CD14-positive monocyte (primary cell): Measurements from ENCODE around the gene SETBP1. TPM values are rescaled to one million over a fixed set of nuclear protein-coding genes. Genes with fewer than 3 reads are reported as not detected.
A peak's percentile ranks its signal among the peaks of the same experiment; 100 is the strongest.

ENCODE experiments used
- DNase-seq, 3 donors: peaks; one replicate each; pipeline ENCODE4 v3.0.0-alpha.2; 2011 to 2022
- H2AFZ ChIP-seq: 2 replicates; pipeline ENCODE4 v1.6.0; 2012; ENCODE audit warnings: mild to moderate bottlenecking, low read depth, low read length, inconsistent platforms; ENCODE audit not compliant: insufficient read depth, poor library complexity, severe bottlenecking
- H3K27ac ChIP-seq, 2 donors: 1 replicate in 1 of 2; 2 replicates in 1 of 2; pipeline ENCODE4 v1.5.1; 2012 to 2013; ENCODE audit warnings: low read length in 2 of 2, control low read depth in 1 of 2, inconsistent platforms in 1 of 2, low read depth in 1 of 2, mild to moderate bottlenecking in 1 of 2
- H3K27me3 ChIP-seq, 2 donors: one replicate each; pipeline versions ENCODE4 v1.6.0 to v1.6.1; 2011 to 2013; ENCODE audit warnings: low read length in 2 of 2; ENCODE audit not compliant: control insufficient read depth in 2 of 2, insufficient read depth in 2 of 2
- H3K36me3 ChIP-seq, 2 donors: replicated peaks in 1 of 2; 1 replicate in 1 of 2; 2 replicates in 1 of 2; pipeline versions ENCODE4 v1.5.1 to v1.6.1; 2012 to 2013; ENCODE audit warnings: low read length in 2 of 2, control low read depth in 1 of 2, inconsistent platforms in 1 of 2, mild to moderate bottlenecking in 1 of 2; ENCODE audit not compliant: insufficient read depth in 2 of 2, control insufficient read depth in 1 of 2
- H3K4me1 ChIP-seq, 2 donors: 1 replicate in 1 of 2; 2 replicates in 1 of 2; pipeline versions ENCODE4 v1.5.1 to v1.6.1; 2012 to 2013; ENCODE audit warnings: low read length in 2 of 2, control low read depth in 1 of 2, inconsistent platforms in 1 of 2, mild to moderate bottlenecking in 1 of 2, moderate library complexity in 1 of 2; ENCODE audit not compliant: insufficient read depth in 2 of 2, control insufficient read depth in 1 of 2
- H3K4me2 ChIP-seq: replicated peaks from 2 replicates; pipeline ENCODE3; 2012; ENCODE audit warnings: low read length, moderate library complexity, mild to moderate bottlenecking; ENCODE audit not compliant: poor library complexity, severe bottlenecking; ENCODE audit errors: extremely low read depth
- H3K4me3 ChIP-seq, 3 experiments: fragments of 200-600 bp in 1 of 3; sonication (generic) in 1 of 3; replicated peaks in 1 of 3; 1 replicate in 2 of 3; 2 replicates in 1 of 3; pipeline ENCODE4 v1.5.1; 2011 to 2013; ENCODE audit warnings: low read length in 3 of 3, mild to moderate bottlenecking in 3 of 3, control low read depth in 2 of 3, low read depth in 2 of 3, inconsistent platforms in 1 of 3, moderate library complexity in 1 of 3
- H3K79me2 ChIP-seq: 2 replicates; pipeline ENCODE4 v1.6.0; 2012; ENCODE audit warnings: mild to moderate bottlenecking, control low read depth, inconsistent platforms, low read length, moderate library complexity; ENCODE audit not compliant: insufficient read depth
- H3K9ac ChIP-seq: 2 replicates; pipeline ENCODE4 v1.6.0; 2017; ENCODE audit warnings: low read length, mild to moderate bottlenecking; ENCODE audit not compliant: insufficient read depth, poor library complexity, severe bottlenecking
- H3K9me3 ChIP-seq, 2 donors: replicated peaks in 1 of 2; 1 replicate in 1 of 2; 2 replicates in 1 of 2; pipeline versions ENCODE4 v1.5.1 to v1.6.1; 2012 to 2013; ENCODE audit warnings: low read length in 2 of 2, control low read depth in 1 of 2; ENCODE audit not compliant: control insufficient read depth in 1 of 2, insufficient read depth in 1 of 2
- H4K20me1 ChIP-seq: 2 replicates; pipeline ENCODE4 v1.6.0; 2012; ENCODE audit warnings: mild to moderate bottlenecking, low read length, control low read depth, moderate library complexity; ENCODE audit not compliant: insufficient read depth
- H3K27ac Mint-ChIP-seq, 7 donors: one replicate each; pipeline ENCODE4 v1.8.0; 2020; ENCODE audit warnings: mild to moderate bottlenecking in 7 of 7, mixed read lengths in 7 of 7, moderate library complexity in 6 of 7, inconsistent platforms in 2 of 7
- H3K27me3 Mint-ChIP-seq, 3 donors: one replicate each; pipeline ENCODE4 v1.8.0; 2021 to 2022; ENCODE audit warnings: low read depth in 3 of 3, mild to moderate bottlenecking in 3 of 3, mixed read lengths in 3 of 3, moderate library complexity in 3 of 3, inconsistent platforms in 1 of 3
- H3K36me3 Mint-ChIP-seq, 2 donors: one replicate each; pipeline ENCODE4 v1.8.0; 2020; ENCODE audit warnings: mixed read lengths in 2 of 2, inconsistent platforms in 1 of 2, mild to moderate bottlenecking in 1 of 2
- H3K4me1 Mint-ChIP-seq: one replicate; pipeline ENCODE4 v1.8.0; 2020; ENCODE audit warnings: mild to moderate bottlenecking, mixed read lengths
- H3K4me3 Mint-ChIP-seq, 2 donors: one replicate each; pipeline ENCODE4 v1.8.0; 2020; ENCODE audit warnings: mild to moderate bottlenecking in 2 of 2, mixed read lengths in 2 of 2, moderate library complexity in 1 of 2
- H3K9me3 Mint-ChIP-seq, 7 donors: one replicate each; pipeline ENCODE4 v1.8.0; 2020 to 2022; ENCODE audit warnings: mixed read lengths in 7 of 7, mild to moderate bottlenecking in 6 of 7, moderate library complexity in 6 of 7, inconsistent platforms in 2 of 7
- WGBS: methylation state at CpG from one replicate; pipeline ENCODE4 v1.1.5; 2013; ENCODE audit warnings: missing lambda C conversion rate; ENCODE audit not compliant: insufficient coverage; 5-methylcytosine and 5-hydroxymethylcytosine counted together
- intact Hi-C, 2 donors: fragments of 100-400 bp; cut with micrococcal nuclease; formaldehyde crosslinking; loops; one replicate each; pipeline versions ENCODE4 v1.15.0 to v1.15.1; 2023
- polyA plus RNA-seq, 3 donors: library from polyadenylated mRNA; depleted of rRNA in 1 of 3; unstranded in 2 of 3; stranded (reverse) in 1 of 3; fragments of 300-500 nt in 2 of 3; fragments of >200 nt in 1 of 3; fragmentation: Illumina TruSeq in 2 of 3; gene quantifications; 1 replicate in 2 of 3; 2 replicates in 1 of 3; pipeline ENCODE4 v1.2.3, GENCODE V29; 2012 to 2021
- TF ChIP-seq, protein P1 (sequence below): fragments of 200-600 bp; IDR thresholded peaks from one replicate; pipeline ENCODE4 v1.8.0; 2022; ENCODE audit warnings: antibody characterized with exemption, mild to moderate bottlenecking

The SETBP1 gene
- polyA plus RNA-seq, 3 donors, result 0.01 to 1.2 TPM; not detected in 1

DNA sequence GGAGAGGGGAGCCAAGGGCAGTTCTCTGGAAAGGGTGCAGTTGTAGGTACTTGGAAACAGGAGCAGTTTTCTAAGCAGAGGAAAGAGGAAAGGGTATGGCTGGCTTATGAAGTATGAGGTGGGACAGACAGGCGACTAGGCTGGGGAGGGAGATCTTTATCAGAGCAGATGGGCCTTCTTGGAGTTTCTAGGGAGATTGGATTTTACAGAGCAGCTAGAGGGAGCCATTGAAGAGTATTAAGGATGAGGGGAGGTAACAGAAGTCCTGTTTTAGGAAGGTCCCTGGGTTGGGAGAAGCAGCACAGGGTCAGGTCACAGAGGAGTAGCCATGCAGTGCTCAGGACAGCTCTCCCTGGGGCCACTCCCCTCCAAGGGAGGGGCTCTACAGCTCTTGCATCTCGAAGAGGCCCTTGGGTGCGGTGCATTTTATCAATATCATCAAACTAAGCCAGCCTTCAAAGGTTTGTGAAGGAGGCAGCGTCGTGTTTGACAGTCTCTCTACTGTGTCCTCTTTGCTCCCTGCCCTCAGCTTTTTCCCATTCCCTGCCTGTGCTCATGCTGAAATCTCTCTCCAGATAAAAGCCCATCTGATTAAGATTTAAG, 154.3 kb downstream of the SETBP1 start:
- Histone ChIP-seq H3K4me2 (no peak overlapping the region), H3K9ac (no peak overlapping the region), H2AFZ (no peak overlapping the region), H3K79me2 (no peaks in the 10 kb centered on the region), H4K20me1 (no peaks in the 10 kb centered on the region), H3K27ac (no peak overlapping the region), H3K36me3 (no peaks in the 10 kb centered on the region), H3K4me3 (no peak overlapping the region), H3K9me3 (no peaks in the 10 kb centered on the region), H3K4me1 (peaks cover 19 to 20% of the 10 kb centered on the region in 2 donors), H3K27me3 (peaks cover 0 to 2% of the 10 kb centered on the region in 2 donors)
- peaks cover 0 to 4% of the 10 kb centered on the region in 2 donors for H3K36me3 Mint-ChIP-seq
- H3K27ac Mint-ChIP-seq, result peak overlapping the region in 1 of 7 donors; percentile 32
- peaks cover 5 to 14% (median 6%) of the 10 kb centered on the region in 3 donors for H3K27me3 Mint-ChIP-seq
- DNase-seq, result no peak
- H3K4me1 Mint-ChIP-seq, result peaks cover 29% of the 10 kb centered on the region
- TF ChIP-seq, protein P1, sequence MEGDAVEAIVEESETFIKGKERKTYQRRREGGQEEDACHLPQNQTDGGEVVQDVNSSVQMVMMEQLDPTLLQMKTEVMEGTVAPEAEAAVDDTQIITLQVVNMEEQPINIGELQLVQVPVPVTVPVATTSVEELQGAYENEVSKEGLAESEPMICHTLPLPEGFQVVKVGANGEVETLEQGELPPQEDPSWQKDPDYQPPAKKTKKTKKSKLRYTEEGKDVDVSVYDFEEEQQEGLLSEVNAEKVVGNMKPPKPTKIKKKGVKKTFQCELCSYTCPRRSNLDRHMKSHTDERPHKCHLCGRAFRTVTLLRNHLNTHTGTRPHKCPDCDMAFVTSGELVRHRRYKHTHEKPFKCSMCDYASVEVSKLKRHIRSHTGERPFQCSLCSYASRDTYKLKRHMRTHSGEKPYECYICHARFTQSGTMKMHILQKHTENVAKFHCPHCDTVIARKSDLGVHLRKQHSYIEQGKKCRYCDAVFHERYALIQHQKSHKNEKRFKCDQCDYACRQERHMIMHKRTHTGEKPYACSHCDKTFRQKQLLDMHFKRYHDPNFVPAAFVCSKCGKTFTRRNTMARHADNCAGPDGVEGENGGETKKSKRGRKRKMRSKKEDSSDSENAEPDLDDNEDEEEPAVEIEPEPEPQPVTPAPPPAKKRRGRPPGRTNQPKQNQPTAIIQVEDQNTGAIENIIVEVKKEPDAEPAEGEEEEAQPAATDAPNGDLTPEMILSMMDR, result no peak
- intact Hi-C loops, result no loop called here
- H3K9me3 Mint-ChIP-seq, result no peaks in the 10 kb centered on the region
- H3K4me3 Mint-ChIP-seq, result no peak overlapping the region
- WGBS, result 96% methylated on average over 4 of the region's 5 CpGs

DNA sequence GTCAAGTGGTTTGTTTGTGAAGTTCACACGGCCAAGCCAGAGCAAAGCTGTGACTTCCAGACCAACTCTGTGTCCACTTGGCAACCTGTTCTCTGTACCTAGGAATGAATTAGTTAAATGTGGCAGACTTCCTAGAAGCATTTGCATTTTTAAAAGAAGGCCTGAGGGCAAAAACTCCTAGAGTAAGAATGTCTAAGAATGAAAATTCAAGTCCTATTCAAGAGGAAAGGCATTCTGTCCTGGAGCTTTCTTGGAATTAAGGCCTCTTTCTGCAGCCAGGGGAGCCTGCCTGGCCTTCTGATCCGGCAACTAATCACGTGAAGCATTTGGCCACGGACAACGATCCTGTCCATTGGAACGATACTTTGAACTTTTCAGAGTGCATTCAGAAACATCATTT, 155.0 kb downstream of the SETBP1 start:
- Histone ChIP-seq H3K9me3 (no peaks in the 10 kb centered on the region), H3K9ac (no peak overlapping the region), H2AFZ (no peak overlapping the region), H3K27me3 (no peaks in the 10 kb centered on the region), H3K4me2 (no peak overlapping the region), H3K4me1 (peaks cover 24 to 26% of the 10 kb centered on the region in 2 donors), H3K79me2 (no peaks in the 10 kb centered on the region), H3K27ac (no peak overlapping the region), H3K36me3 (no peaks in the 10 kb centered on the region), H3K4me3 (no peak overlapping the region), H4K20me1 (no peaks in the 10 kb centered on the region)
- H3K4me3 Mint-ChIP-seq, result no peak overlapping the region
- H3K27ac Mint-ChIP-seq, result no peak overlapping the region
- no peak for DNase-seq
- WGBS, result 100% methylated on average over 1 of the region's 6 CpGs
- H3K27me3 Mint-ChIP-seq, result peaks cover 2 to 14% (median 9%) of the 10 kb centered on the region in 3 donors
- intact Hi-C loops, result no loop called here
- TF ChIP-seq, protein P1, result no peak
- peaks cover 34% of the 10 kb centered on the region for H3K4me1 Mint-ChIP-seq
- no peaks in the 10 kb centered on the region for H3K9me3 Mint-ChIP-seq
- peaks cover 0 to 4% of the 10 kb centered on the region in 2 donors for H3K36me3 Mint-ChIP-seq
